Astrocyte (in vitro differentiated cells and primary cell): ENCODE results near the gene HCN1.

Experiments
- EZH2 ChIP-seq: IDR thresholded peaks from 2 replicates; pipeline ENCODE4 v1.6.1; 2012; ENCODE audit warnings: mild to moderate bottlenecking, low read length, inconsistent platforms; ENCODE audit not compliant: insufficient read depth
- TF ChIP-seq, protein P1 (sequence below): IDR thresholded peaks from 2 replicates; pipeline ENCODE4 v1.5.1; 2011; ENCODE audit warnings: low read depth, mild to moderate bottlenecking, inconsistent platforms, low read length, moderate library complexity; ENCODE audit not compliant: insufficient read depth

DNA sequence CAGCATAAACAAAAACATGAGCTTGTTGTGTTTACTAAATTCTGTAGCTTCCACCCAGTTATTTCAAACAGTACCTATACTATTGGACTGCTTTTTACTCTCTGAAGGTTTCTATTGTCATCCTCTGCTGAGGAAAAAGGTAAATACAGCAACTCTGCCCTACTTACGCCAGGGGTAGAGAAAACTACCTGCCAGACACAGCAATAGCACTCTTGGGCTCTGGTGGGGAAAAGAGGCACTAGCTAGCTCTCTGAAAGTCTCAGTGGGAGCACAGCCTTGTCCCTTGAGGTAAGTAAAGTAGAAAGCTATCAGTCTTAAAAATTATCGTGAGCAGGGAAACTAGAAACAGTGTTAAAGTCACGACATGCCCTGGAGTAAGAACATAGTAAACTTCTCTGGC lies 3.7 kb downstream of the HCN1 start:
- TF ChIP-seq, protein P1, sequence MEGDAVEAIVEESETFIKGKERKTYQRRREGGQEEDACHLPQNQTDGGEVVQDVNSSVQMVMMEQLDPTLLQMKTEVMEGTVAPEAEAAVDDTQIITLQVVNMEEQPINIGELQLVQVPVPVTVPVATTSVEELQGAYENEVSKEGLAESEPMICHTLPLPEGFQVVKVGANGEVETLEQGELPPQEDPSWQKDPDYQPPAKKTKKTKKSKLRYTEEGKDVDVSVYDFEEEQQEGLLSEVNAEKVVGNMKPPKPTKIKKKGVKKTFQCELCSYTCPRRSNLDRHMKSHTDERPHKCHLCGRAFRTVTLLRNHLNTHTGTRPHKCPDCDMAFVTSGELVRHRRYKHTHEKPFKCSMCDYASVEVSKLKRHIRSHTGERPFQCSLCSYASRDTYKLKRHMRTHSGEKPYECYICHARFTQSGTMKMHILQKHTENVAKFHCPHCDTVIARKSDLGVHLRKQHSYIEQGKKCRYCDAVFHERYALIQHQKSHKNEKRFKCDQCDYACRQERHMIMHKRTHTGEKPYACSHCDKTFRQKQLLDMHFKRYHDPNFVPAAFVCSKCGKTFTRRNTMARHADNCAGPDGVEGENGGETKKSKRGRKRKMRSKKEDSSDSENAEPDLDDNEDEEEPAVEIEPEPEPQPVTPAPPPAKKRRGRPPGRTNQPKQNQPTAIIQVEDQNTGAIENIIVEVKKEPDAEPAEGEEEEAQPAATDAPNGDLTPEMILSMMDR: no peak
- no peak for TF ChIP-seq EZH2
